GM18499 (cell line): Measurements from ENCODE around the gene RFK.

ENCODE experiments used
- ATAC-seq: cut with Tn5 transposase; IDR thresholded peaks from one replicate; pipeline ENCODE4 v1.9.1; 2021; ENCODE audit warnings: moderate number of reproducible peaks; ENCODE audit not compliant: insufficient read depth, unreplicated experiment

RFK gene

GRCh38 chr9:76341616-76342015, 52.6 kb downstream of the RFK start:
- no peak for ATAC-seq

- ATAC-seq = no peak
Observed at GRCh38 chr9:76338418-76338817, 55.8 kb downstream of the RFK start.

DNA sequence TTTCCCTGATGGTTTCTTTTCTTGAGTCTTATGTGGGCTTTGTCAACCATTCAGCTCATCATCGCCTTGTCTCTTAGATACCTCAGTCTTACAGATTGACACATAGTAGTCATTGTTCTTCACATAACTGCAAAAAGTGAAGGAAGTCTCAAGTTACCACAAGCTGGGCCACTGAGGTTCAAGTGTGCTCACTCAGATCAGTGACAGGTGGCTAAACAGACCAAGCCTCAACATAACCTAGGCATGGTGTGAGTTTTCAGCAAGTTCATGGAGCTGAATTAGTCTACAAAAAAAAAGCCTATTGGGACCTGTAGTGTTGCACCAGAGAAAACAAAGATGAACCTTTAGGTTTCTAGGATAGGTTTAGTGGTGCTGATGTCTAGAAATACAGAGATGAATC, 58.2 kb downstream of the RFK start:
- ATAC-seq = no peak
